Measurements from ENCODE around the gene SYMPK.

Gene SYMPK

DNA sequence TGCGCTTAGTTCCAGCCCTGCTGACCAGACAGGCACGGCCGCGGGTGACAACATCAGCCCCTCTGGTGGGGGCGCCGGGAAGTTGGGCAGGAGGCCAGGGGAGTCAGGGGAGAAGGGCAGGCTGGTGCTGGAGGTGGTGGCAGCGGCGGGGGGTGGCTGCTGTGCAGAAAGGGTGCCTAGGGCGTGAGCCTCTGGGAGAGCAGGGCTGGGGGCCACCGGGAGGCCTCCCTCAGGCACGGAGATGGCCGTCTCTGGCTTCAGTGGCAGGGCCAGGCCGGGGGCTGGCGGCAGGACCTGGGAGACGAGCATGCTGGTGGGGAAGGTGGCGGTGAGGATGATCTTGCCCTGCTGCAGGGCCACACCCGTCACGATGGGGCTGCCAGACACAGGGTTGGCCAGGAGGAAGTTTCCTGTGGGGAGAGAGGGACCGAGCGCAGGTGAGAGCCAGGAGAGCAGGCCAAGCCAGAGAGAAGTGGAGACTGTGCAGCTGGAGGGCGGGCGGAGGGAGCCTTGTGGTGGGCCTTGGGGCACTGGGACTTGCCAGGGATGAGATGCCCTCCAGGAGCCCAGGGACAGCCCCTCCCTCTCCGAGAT, 97.1 kb downstream of the SYMPK start:
- DNase-seq (ENCODE audit: extremely low read depth, low read depth) = no peak
- H3K4me3 ChIP-seq (replicated peaks; ENCODE audit: low read depth, low read length) = no peak overlapping the region
- TF ChIP-seq, protein P1, sequence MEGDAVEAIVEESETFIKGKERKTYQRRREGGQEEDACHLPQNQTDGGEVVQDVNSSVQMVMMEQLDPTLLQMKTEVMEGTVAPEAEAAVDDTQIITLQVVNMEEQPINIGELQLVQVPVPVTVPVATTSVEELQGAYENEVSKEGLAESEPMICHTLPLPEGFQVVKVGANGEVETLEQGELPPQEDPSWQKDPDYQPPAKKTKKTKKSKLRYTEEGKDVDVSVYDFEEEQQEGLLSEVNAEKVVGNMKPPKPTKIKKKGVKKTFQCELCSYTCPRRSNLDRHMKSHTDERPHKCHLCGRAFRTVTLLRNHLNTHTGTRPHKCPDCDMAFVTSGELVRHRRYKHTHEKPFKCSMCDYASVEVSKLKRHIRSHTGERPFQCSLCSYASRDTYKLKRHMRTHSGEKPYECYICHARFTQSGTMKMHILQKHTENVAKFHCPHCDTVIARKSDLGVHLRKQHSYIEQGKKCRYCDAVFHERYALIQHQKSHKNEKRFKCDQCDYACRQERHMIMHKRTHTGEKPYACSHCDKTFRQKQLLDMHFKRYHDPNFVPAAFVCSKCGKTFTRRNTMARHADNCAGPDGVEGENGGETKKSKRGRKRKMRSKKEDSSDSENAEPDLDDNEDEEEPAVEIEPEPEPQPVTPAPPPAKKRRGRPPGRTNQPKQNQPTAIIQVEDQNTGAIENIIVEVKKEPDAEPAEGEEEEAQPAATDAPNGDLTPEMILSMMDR (IDR thresholded peaks at IDR 0.05; ENCODE audit: low read depth, low read length, missing control alignments) = no peak

Measured in HFF-Myc (cell line).